ENCODE results near the gene CCL11. TPM values are rescaled to one million over a fixed set of nuclear protein-coding genes. Genes with fewer than 3 reads are reported as not detected.

CCL11 gene
- total RNA-seq, 1 experiment from 2014 or later: not detected

DNA sequence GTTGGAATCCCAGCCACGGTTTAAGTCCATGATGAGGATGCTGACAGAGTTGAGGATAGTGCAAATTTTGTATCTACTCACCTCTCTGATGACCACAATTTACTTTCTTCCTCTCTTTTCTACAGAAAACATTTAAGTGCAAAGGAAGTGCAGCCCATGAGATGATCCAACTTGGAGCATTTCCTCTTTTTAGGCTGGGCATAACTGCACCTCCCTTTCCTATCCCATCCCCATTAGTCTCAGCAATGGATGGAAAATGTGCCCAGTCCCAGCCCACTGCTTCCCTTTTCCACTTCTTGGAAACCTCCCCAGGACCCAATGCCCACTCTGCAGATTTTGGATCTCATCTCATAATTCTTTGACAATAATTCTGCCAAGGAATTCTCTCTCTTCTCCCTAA lies 17.1 kb downstream of the CCL11 start:
- CTCF ChIA-PET: no interaction called here

DNA sequence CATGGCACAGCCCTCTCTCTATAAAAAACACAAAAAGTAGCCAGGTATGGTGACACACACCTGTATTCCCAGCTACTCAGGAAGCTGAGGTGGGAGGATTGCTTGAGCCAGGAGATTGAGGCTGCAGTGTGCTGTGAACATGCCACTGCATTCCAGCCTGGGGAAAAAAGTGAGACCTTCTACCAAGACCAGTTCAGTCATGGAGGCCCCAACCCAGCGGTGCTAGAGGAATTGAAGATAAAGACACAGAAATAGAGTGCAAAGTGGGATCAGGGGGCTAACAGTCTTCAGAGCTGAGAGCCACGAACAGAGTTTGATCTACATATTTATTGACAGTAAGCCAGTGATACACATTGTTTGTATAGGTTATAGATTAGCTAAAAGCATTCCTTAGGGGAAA lies 18.1 kb downstream of the CCL11 start:
- Histone ChIP-seq H3K79me2 (ENCODE audit: low read length) (no peaks in the 10 kb centered on the region), H3K27ac (ENCODE audit: low read length) (no peak overlapping the region), H3K9ac (ENCODE audit: low read length) (no peak overlapping the region), H3K4me1 (ENCODE audit: insufficient read depth, low read length) (no peaks in the 10 kb centered on the region), H2AFZ (ENCODE audit: low read length) (no peak overlapping the region), H3F3A (ENCODE audit: low read length, unreplicated experiment) (no peaks in the 10 kb centered on the region), H3K27me3 (ENCODE audit: low read length) (no peaks in the 10 kb centered on the region), H3K9me2 (replicated peaks; ENCODE audit: low read length) (no peaks in the 10 kb centered on the region), H3K4me3 (ENCODE audit: low read length) (no peak overlapping the region), H4K20me1 (ENCODE audit: low read length) (no peaks in the 10 kb centered on the region), H3K36me3 (ENCODE audit: low read depth, low read length) (no peaks in the 10 kb centered on the region), H3K9me3 (ENCODE audit: low read length) (no peaks in the 10 kb centered on the region), H3K4me2 (ENCODE audit: low read length) (no peak overlapping the region)
- DNase-seq (no peak), ATAC-seq (no peak)
- ChIA-PET CTCF (no interaction called here), POLR2A (ENCODE audit: unreplicated experiment) (no interaction called here)
- no TSS peak for BruUV-seq (replicated peaks)
- TF ChIP-seq EZH2phosphoT487 (IDR thresholded peaks at IDR 0.05; ENCODE audit: borderline replicate concordance, low read length): no peak
- TF ChIP-seq, protein P1, sequence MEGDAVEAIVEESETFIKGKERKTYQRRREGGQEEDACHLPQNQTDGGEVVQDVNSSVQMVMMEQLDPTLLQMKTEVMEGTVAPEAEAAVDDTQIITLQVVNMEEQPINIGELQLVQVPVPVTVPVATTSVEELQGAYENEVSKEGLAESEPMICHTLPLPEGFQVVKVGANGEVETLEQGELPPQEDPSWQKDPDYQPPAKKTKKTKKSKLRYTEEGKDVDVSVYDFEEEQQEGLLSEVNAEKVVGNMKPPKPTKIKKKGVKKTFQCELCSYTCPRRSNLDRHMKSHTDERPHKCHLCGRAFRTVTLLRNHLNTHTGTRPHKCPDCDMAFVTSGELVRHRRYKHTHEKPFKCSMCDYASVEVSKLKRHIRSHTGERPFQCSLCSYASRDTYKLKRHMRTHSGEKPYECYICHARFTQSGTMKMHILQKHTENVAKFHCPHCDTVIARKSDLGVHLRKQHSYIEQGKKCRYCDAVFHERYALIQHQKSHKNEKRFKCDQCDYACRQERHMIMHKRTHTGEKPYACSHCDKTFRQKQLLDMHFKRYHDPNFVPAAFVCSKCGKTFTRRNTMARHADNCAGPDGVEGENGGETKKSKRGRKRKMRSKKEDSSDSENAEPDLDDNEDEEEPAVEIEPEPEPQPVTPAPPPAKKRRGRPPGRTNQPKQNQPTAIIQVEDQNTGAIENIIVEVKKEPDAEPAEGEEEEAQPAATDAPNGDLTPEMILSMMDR (conservative IDR thresholded peaks at IDR 0.05; ENCODE audit: low read depth, low read length): no peak
- TF ChIP-seq EZH2 (IDR thresholded peaks at IDR 0.05; ENCODE audit: low read length, unreplicated experiment): no peak
- intact Hi-C loops (cut with micrococcal nuclease): no loop called here

More for the DNA sequence above, 17.1 kb downstream of the CCL11 start:
- no peak overlapping the region for H3K4me2 ChIP-seq (ENCODE audit: low read length)
- DNase-seq (no peak), ATAC-seq (no peak)
- H3K9ac ChIP-seq (ENCODE audit: low read length): no peak overlapping the region
- H2AFZ ChIP-seq (ENCODE audit: low read length): no peak overlapping the region
- no peak overlapping the region for H3K4me3 ChIP-seq (ENCODE audit: low read length)
- H3K9me3 ChIP-seq (ENCODE audit: low read length): no peaks in the 10 kb centered on the region
- POLR2A ChIA-PET (ENCODE audit: unreplicated experiment): no interaction called here
- H3K79me2 ChIP-seq (ENCODE audit: low read length): no peaks in the 10 kb centered on the region
- BruUV-seq (replicated peaks): no TSS peak
- no peaks in the 10 kb centered on the region for H3F3A ChIP-seq (ENCODE audit: low read length, unreplicated experiment)
- H4K20me1 ChIP-seq (ENCODE audit: low read length): no peaks in the 10 kb centered on the region
- H3K27me3 ChIP-seq (ENCODE audit: low read length): no peaks in the 10 kb centered on the region
- no peaks in the 10 kb centered on the region for H3K4me1 ChIP-seq (ENCODE audit: insufficient read depth, low read length)
- intact Hi-C loops (cut with micrococcal nuclease): no loop called here
- TF ChIP-seq, protein P1 (conservative IDR thresholded peaks at IDR 0.05; ENCODE audit: low read depth, low read length): no peak
- TF ChIP-seq EZH2 (IDR thresholded peaks at IDR 0.05; ENCODE audit: low read length, unreplicated experiment) (no peak), EZH2phosphoT487 (IDR thresholded peaks at IDR 0.05; ENCODE audit: borderline replicate concordance, low read length) (no peak)
- H3K27ac ChIP-seq (ENCODE audit: low read length): no peak overlapping the region
- H3K9me2 ChIP-seq (replicated peaks; ENCODE audit: low read length): no peaks in the 10 kb centered on the region
- H3K36me3 ChIP-seq (ENCODE audit: low read depth, low read length): no peaks in the 10 kb centered on the region

GRCh38 chr17:34305061-34305460 lies 19.5 kb downstream of the CCL11 start:
- intact Hi-C loops (cut with micrococcal nuclease): no loop called here
- Histone ChIP-seq H2AFZ (ENCODE audit: low read length) (no peak overlapping the region), H4K20me1 (ENCODE audit: low read length) (no peaks in the 10 kb centered on the region), H3K9me2 (replicated peaks; ENCODE audit: low read length) (no peaks in the 10 kb centered on the region), H3K9me3 (ENCODE audit: low read length) (no peaks in the 10 kb centered on the region), H3K4me3 (ENCODE audit: low read length) (no peak overlapping the region), H3F3A (ENCODE audit: low read length, unreplicated experiment) (no peaks in the 10 kb centered on the region), H3K36me3 (ENCODE audit: low read depth, low read length) (no peaks in the 10 kb centered on the region), H3K4me1 (ENCODE audit: insufficient read depth, low read length) (no peaks in the 10 kb centered on the region), H3K27ac (ENCODE audit: low read length) (no peak overlapping the region), H3K4me2 (ENCODE audit: low read length) (no peak overlapping the region), H3K27me3 (ENCODE audit: low read length) (no peaks in the 10 kb centered on the region), H3K9ac (ENCODE audit: low read length) (no peak overlapping the region), H3K79me2 (ENCODE audit: low read length) (no peaks in the 10 kb centered on the region)
- POLR2A ChIA-PET (ENCODE audit: unreplicated experiment): no interaction called here
- DNase-seq (no peak), ATAC-seq (no peak)
- CTCF ChIA-PET: no interaction called here
- BruUV-seq (replicated peaks): no TSS peak
- no peak for TF ChIP-seq EZH2 (IDR thresholded peaks at IDR 0.05; ENCODE audit: low read length, unreplicated experiment)

Measured in PC-3 (cell line).